HG03097 (cell line): Measurements from ENCODE around the gene PRKD1.
"Not testable (repeated sequence)": the region's sequence is repeated elsewhere in the genome, so short reads cannot be mapped to it uniquely, and the experiment has no call there.

ENCODE experiments used
- ATAC-seq: cut with Tn5 transposase; IDR thresholded peaks from one replicate; pipeline ENCODE4 v1.9.1; 2021; ENCODE audit not compliant: unreplicated experiment, low FRiP score

The PRKD1 gene

GRCh38 chr14:29802211-29802610 lies 125.4 kb downstream of the PRKD1 start:
- no peak for ATAC-seq

- ATAC-seq = no peak
Observed at GRCh38 chr14:29800961-29801360, 126.7 kb downstream of the PRKD1 start.

- no peak for ATAC-seq
Observed at GRCh38 chr14:29799464-29800095, 128.1 kb downstream of the PRKD1 start.

- no peak for ATAC-seq
Observed at GRCh38 chr14:29798811-29799210, 128.8 kb downstream of the PRKD1 start.

GRCh38 chr14:29798108-29798663 lies 129.5 kb downstream of the PRKD1 start:
- no peak for ATAC-seq

GRCh38 chr14:29796853-29797252 lies 130.8 kb downstream of the PRKD1 start:
- ATAC-seq = no peak

- ATAC-seq = no peak
Observed at GRCh38 chr14:29789475-29789874, 138.2 kb downstream of the PRKD1 start.

- ATAC-seq = no peak
Observed at GRCh38 chr14:29788093-29788492, 139.6 kb downstream of the PRKD1 start.

- no peak for ATAC-seq
Observed at GRCh38 chr14:29783556-29783955, 144.1 kb downstream of the PRKD1 start.

- ATAC-seq = no peak
Observed at GRCh38 chr14:29782041-29782440, 145.6 kb downstream of the PRKD1 start.

- ATAC-seq = not testable (repeated sequence)
Observed at GRCh38 chr14:29777142-29777541, 150.5 kb downstream of the PRKD1 start.

- no peak for ATAC-seq
Observed at GRCh38 chr14:29773990-29774389, 153.7 kb downstream of the PRKD1 start.

- no peak for ATAC-seq
Observed at GRCh38 chr14:29763342-29763858, 164.2 kb downstream of the PRKD1 start.

- peak; percentile 88 for ATAC-seq
Observed at GRCh38 chr14:29759521-29760340, 167.9 kb downstream of the PRKD1 start.

GRCh38 chr14:29757711-29758233 lies 169.9 kb downstream of the PRKD1 start:
- ATAC-seq = no peak

GRCh38 chr14:29757188-29757680 lies 170.4 kb downstream of the PRKD1 start:
- no peak for ATAC-seq

GRCh38 chr14:29756019-29756385 lies 171.6 kb downstream of the PRKD1 start:
- no peak for ATAC-seq

- ATAC-seq = no peak
Observed at GRCh38 chr14:29755311-29756018, 172.2 kb downstream of the PRKD1 start.

GRCh38 chr14:29754134-29754533 lies 173.5 kb downstream of the PRKD1 start:
- no peak for ATAC-seq

GRCh38 chr14:29752221-29752923 lies 175.3 kb downstream of the PRKD1 start:
- ATAC-seq = no peak
